Sigmoid colon (tissue), 4 donors: Measurements from ENCODE around the gene PER2.

Source experiments
- POLR2AphosphoS5 ChIP-seq, 4 donors: sonication (generic); formaldehyde crosslinking; IDR thresholded peaks; one replicate each; pipeline ENCODE4 v1.6.1; 2017; ENCODE audit warnings: antibody characterized with exemption in 4 of 4
- TF ChIP-seq, protein P1 (sequence below), 4 experiments: fragments of 450-650 bp in 3 of 4; fragments of 200-600 bp in 1 of 4; IDR thresholded peaks; one replicate each; pipeline ENCODE4 v1.5.1; 2016 to 2019; ENCODE audit warnings: antibody characterized with exemption in 4 of 4, mild to moderate bottlenecking in 3 of 4, moderate library complexity in 2 of 4

DNA sequence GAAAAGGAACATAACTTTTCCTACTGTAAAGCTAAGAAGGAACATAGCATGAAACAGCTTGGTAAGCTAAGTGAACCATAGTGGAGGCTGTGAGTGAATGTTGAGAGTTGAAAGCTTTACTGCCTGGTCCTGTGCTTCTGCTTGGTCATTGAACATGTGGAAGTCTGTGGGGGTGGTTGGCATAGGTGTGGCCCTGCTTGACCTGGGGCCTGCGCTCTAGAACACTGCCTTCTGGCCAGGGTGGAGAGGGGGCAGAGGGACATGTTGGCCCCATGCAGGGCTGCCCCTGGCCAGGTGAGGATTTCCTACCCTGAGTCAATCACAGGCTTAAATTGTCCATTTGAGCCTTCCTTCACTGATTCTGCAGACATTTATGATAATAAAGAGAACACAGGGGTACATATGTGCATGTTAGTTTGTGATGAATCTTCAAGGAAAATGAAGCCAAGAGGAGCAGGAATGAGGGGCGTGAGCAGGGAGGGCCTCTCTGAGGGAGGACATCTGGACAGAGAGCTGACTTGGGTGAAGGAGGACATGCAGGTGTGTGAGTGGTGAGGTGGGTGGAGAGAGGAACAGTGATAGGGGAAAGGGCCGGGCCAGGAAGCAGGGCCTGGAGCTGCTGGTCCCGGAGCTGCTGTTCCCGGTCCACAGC, 48.5 kb upstream of the PER2 start:
- TF ChIP-seq, protein P1, sequence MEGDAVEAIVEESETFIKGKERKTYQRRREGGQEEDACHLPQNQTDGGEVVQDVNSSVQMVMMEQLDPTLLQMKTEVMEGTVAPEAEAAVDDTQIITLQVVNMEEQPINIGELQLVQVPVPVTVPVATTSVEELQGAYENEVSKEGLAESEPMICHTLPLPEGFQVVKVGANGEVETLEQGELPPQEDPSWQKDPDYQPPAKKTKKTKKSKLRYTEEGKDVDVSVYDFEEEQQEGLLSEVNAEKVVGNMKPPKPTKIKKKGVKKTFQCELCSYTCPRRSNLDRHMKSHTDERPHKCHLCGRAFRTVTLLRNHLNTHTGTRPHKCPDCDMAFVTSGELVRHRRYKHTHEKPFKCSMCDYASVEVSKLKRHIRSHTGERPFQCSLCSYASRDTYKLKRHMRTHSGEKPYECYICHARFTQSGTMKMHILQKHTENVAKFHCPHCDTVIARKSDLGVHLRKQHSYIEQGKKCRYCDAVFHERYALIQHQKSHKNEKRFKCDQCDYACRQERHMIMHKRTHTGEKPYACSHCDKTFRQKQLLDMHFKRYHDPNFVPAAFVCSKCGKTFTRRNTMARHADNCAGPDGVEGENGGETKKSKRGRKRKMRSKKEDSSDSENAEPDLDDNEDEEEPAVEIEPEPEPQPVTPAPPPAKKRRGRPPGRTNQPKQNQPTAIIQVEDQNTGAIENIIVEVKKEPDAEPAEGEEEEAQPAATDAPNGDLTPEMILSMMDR (IDR thresholded peaks at IDR 0.05), result no peak
- TF ChIP-seq POLR2AphosphoS5 (IDR thresholded peaks at IDR 0.05), result no peak
